K562 (cell line): ENCODE measurements around the gene ITPRIP. TPM values are rescaled to one million over a fixed set of nuclear protein-coding genes. Genes with fewer than 3 reads are reported as not detected.

Experiments
- ATAC-seq: fragments of 200-7000 bp; cut with Tn5 transposase; 3 replicates; pipeline ENCODE4 v1.9.1; 2020; ENCODE audit warnings: moderate library complexity
- BruUV-seq: library from RNA; stranded (reverse); fragments of 400-500 nt; replicated peaks from 2 replicates; lab custom pipeline; 2021; lab: Mats Ljungman, UMichigan
- CTCF ChIA-PET: fragments of 300-600 bp; formaldehyde crosslinking; extraction: SDS; loops from one replicate; lab custom pipeline; 2021; ENCODE audit warnings: low intra/inter-chr PET ratio; lab: Yijun Ruan, JAX
- POLR2A ChIA-PET: fragments of 300-600, 350-650 bp; sonication (Branson Sonifier 250); formaldehyde crosslinking; extraction: SDS; loops from one replicate; lab custom pipeline; 2021; ENCODE audit warnings: antibody characterized with exemption, inconsistent platforms; lab: Yijun Ruan, JAX
- DNase-seq, 4 experiments: peaks; one replicate each; pipeline versions ENCODE4 v3.0.0 to v3.0.0-alpha.2; 2011 to 2018; ENCODE audit warnings: low spot score in 3 of 4, mixed read lengths in 3 of 4; ENCODE audit errors: extremely low read depth in 1 of 4
- FAIRE-seq: peaks from 2 replicates; lab custom pipeline; 2011; peaks lifted over from hg19 to GRCh38; lab: Jason Lieb, UNC
- H2AFZ ChIP-seq: 2 replicates; pipeline ENCODE4 v1.6.0; 2011; ENCODE audit warnings: low read depth, low read length, control low read depth, inconsistent platforms
- H3K27ac ChIP-seq: fragments of 200-600 bp; 3 replicates; pipeline ENCODE4 v1.8.0; 2011; ENCODE audit warnings: low read depth, mild to moderate bottlenecking, control low read depth, inconsistent platforms, low read length, moderate library complexity, mixed read lengths; ENCODE audit errors: extremely low read depth
- H3K27me3 ChIP-seq, 2 experiments: fragments of 300-600 bp in 1 of 2; 2 replicates in 1 of 2; 3 replicates in 1 of 2; pipeline versions ENCODE4 v1.6.0 to v1.8.0; 2011; ENCODE audit warnings: inconsistent platforms in 2 of 2, low read length in 2 of 2, mild to moderate bottlenecking in 1 of 2, mixed read lengths in 1 of 2, moderate library complexity in 1 of 2; ENCODE audit not compliant: control insufficient read depth in 2 of 2, insufficient read depth in 2 of 2
- H3K36me3 ChIP-seq: fragments of 300-600 bp; 3 replicates; pipeline ENCODE4 v1.8.0; 2011; ENCODE audit warnings: mild to moderate bottlenecking, low read length, inconsistent platforms; ENCODE audit not compliant: control insufficient read depth, insufficient read depth
- H3K4me1 ChIP-seq, 2 experiments: fragments of 200-600 bp in 1 of 2; replicated peaks in 1 of 2; 2 replicates in 1 of 2; 3 replicates in 1 of 2; pipeline versions ENCODE4 v1.5.1 to v1.8.0; 2011; ENCODE audit warnings: inconsistent platforms in 2 of 2, low read length in 2 of 2, mild to moderate bottlenecking in 1 of 2, mixed read lengths in 1 of 2, moderate library complexity in 1 of 2; ENCODE audit not compliant: control insufficient read depth in 2 of 2, insufficient read depth in 2 of 2
- H3K4me2 ChIP-seq: 2 replicates; pipeline ENCODE4 v1.6.1; 2011; ENCODE audit warnings: low read length, control low read depth, inconsistent platforms, mixed read lengths; ENCODE audit not compliant: insufficient read depth
- H3K4me3 ChIP-seq: fragments of 200-600 bp; sonication (generic), shearing (Covaris generic); 2 replicates; pipeline ENCODE4 v1.5.1; 2016; ENCODE audit warnings: control low read depth, inconsistent platforms
- H3K79me2 ChIP-seq: fragments of 200-600 bp; 3 replicates; pipeline ENCODE4 v1.8.0; 2011; ENCODE audit warnings: low read length, inconsistent platforms; ENCODE audit not compliant: control insufficient read depth, insufficient read depth
- H3K9ac ChIP-seq, 2 experiments: 2 replicates each; pipeline versions ENCODE4 v1.6.0 to v1.6.1; 2011; ENCODE audit warnings: low read depth in 2 of 2, low read length in 2 of 2, control low read depth in 1 of 2, inconsistent platforms in 1 of 2, mild to moderate bottlenecking in 1 of 2, mixed read lengths in 1 of 2; ENCODE audit not compliant: insufficient read depth in 1 of 2
- H3K9me1 ChIP-seq: one replicate; pipeline ENCODE4 v1.6.0; 2011; ENCODE audit warnings: inconsistent platforms, mild to moderate bottlenecking, low read length, moderate library complexity; ENCODE audit not compliant: control insufficient read depth, insufficient read depth
- H3K9me3 ChIP-seq: replicated peaks from 2 replicates; pipeline ENCODE4 v1.5.1; 2011; ENCODE audit warnings: low read depth, low read length, inconsistent platforms; ENCODE audit not compliant: control insufficient read depth, insufficient read depth
- H4K20me1 ChIP-seq: replicated peaks from 2 replicates; pipeline ENCODE4 v1.6.1; 2011; ENCODE audit warnings: low read length, inconsistent platforms, mixed read lengths; ENCODE audit not compliant: control insufficient read depth, insufficient read depth
- CSDE1 ChIP-seq, 2 experiments: fragments of 450-650 bp; IDR thresholded peaks; 2 replicates each; pipeline ENCODE4 v1.6.1; 2016; ENCODE audit warnings: mild to moderate bottlenecking in 1 of 2
- PCBP1 ChIP-seq: fragments of 200-400 bp; formaldehyde crosslinking; IDR thresholded peaks from 2 replicates; pipeline ENCODE4 v1.6.1; 2018; ENCODE audit warnings: mild to moderate bottlenecking, low read depth, low read length; ENCODE audit not compliant: poor library complexity, severe bottlenecking
- PHB ChIP-seq: fragments of 250-450 bp; sonication (Bioruptor Pico); IDR thresholded peaks from 2 replicates; pipeline ENCODE4 v1.5.0; 2021
- TCF3 ChIP-seq: sonication (generic); formaldehyde crosslinking; IDR thresholded peaks from 2 replicates; pipeline ENCODE4 v1.4.0; 2020; ENCODE audit warnings: mild to moderate bottlenecking, missing genetic modification reagents
- ZNF668 ChIP-seq: fragments of 250-450 bp; sonication (Bioruptor Pico); IDR thresholded peaks from 2 replicates; pipeline ENCODE4 v1.8.0; 2022; ENCODE audit warnings: mild to moderate bottlenecking, inconsistent platforms
- WGBS: fragments of 100-300 bp; shearing (Covaris generic); methylation state at CpG from one replicate; pipeline ENCODE4 v1.1.6; 2016; ENCODE audit warnings: low coverage, mixed read lengths; ENCODE audit not compliant: insufficient coverage; ENCODE audit errors: missing lambda C conversion rate; 5-methylcytosine and 5-hydroxymethylcytosine counted together
- in situ Hi-C: fragments of 300-500 bp; cut with MboI; formaldehyde crosslinking; loops from 4 replicates; pipeline ENCODE4 v1.15.0; 2018; ENCODE audit warnings: inconsistent platforms, mixed read lengths
- intact Hi-C: fragments of 100-400 bp; cut with micrococcal nuclease; formaldehyde crosslinking; loops from 2 replicates; pipeline ENCODE4 v1.14.2; 2022
- polyA plus RNA-seq, 8 experiments: library from polyadenylated mRNA; depleted of rRNA in 4 of 8; stranded (reverse) in 5 of 8; unstranded in 3 of 8; fragments of >200 nt; fragmentation: Nextera tagmentation in 2 of 8; fragmentation: Illumina TruSeq in 1 of 8; extraction: Ambion mirVana in 2 of 8; extraction: Trizol in 1 of 8; gene quantifications; 2 replicates each; pipeline versions ENCODE4 v1.2.1 to v1.2.3, GENCODE V29; 2011 to 2014; ENCODE audit warnings: inconsistent platforms in 1 of 8, missing spikeins in 1 of 8
- total RNA-seq, 7 experiments: library from RNA; depleted of rRNA in 6 of 7; stranded (reverse); fragments of >200 nt in 6 of 7; fragmentation: Illumina TruSeq in 2 of 7; extraction: Trizol in 2 of 7; gene quantifications; 2 replicates each; pipeline versions ENCODE4 v1.2.1 to v1.2.3, GENCODE V29; 2011 to 2021; ENCODE audit warnings: low replicate concordance in 1 of 7
- TF ChIP-seq, protein P1 (sequence below): fragments of 150-350 bp; IDR thresholded peaks from 2 replicates; pipeline ENCODE4 v1.6.1; 2014; ENCODE audit warnings: low read depth, mild to moderate bottlenecking, low read length, borderline replicate concordance
- TF ChIP-seq, protein P2 (sequence below), 2 experiments: fragments of 450-650 bp; IDR thresholded peaks; 2 replicates each; pipeline ENCODE4 v1.6.1; 2018; ENCODE audit warnings: mild to moderate bottlenecking in 2 of 2, low read depth in 1 of 2; ENCODE audit not compliant: partially characterized antibody in 2 of 2

ITPRIP gene
- total and polyA plus RNA-seq, 9 of the 15 experiments (the other 6 are each of a cell fraction or from before 2014, with no cell fraction given) = 4.4 to 28.5 (median 10.9) TPM

- Histone ChIP-seq H3K27me3 (peaks cover 0 to 3% of the 10 kb centered on the region in 2 experiments; a peak in 1 of 5 replicates), H3K9me3 (no peaks in the 10 kb centered on the region), H4K20me1 (no peaks in the 10 kb centered on the region), H3K36me3 (no peaks in the 10 kb centered on the region), H3K4me3 (no peak overlapping the region), H3K9me1 (no peaks in the 10 kb centered on the region), H3K27ac (no peak overlapping the region), H3K79me2 (no peaks in the 10 kb centered on the region), H3K9ac (no peak overlapping the region), H3K4me2 (no peak overlapping the region), H3K4me1 (peaks cover 0 to 5% of the 10 kb centered on the region in 2 experiments; a peak in 2 of 5 replicates), H2AFZ (no peak overlapping the region)
- POLR2A ChIA-PET = no interaction called here
- BruUV-seq = no TSS peak
- CTCF ChIA-PET = no interaction called here
- intact Hi-C loops = no loop called here
- ATAC-seq (no peak), FAIRE-seq (no peak), DNase-seq (no peak)
- TF ChIP-seq ZNF668 (CRISPR knock-in tag) = no peak
- TF ChIP-seq, all 486 proteins: peak for 0
- in situ Hi-C loops = no loop called here
- WGBS = 24% methylated on average over 3 of the region's 3 CpGs
Observed at GRCh38 chr10:104279550-104280259, 58.6 kb downstream of the ITPRIP start.

GRCh38 chr10:104277785-104278184 is 60.5 kb downstream of the ITPRIP start:
- Histone ChIP-seq H3K27me3 (no peaks in the 10 kb centered on the region), H3K27ac (no peak overlapping the region), H4K20me1 (no peaks in the 10 kb centered on the region), H3K9me3 (no peaks in the 10 kb centered on the region), H3K79me2 (no peaks in the 10 kb centered on the region), H3K9me1 (no peaks in the 10 kb centered on the region), H3K4me3 (no peak overlapping the region), H3K4me1 (peaks cover 7 to 8% of the 10 kb centered on the region in 2 experiments), H3K4me2 (no peak overlapping the region), H3K36me3 (no peaks in the 10 kb centered on the region), H2AFZ (no peak overlapping the region), H3K9ac (no peak overlapping the region)
- ChIA-PET CTCF (no interaction called here), POLR2A (no interaction called here)
- DNase-seq = no peak
- no TSS peak for BruUV-seq
- intact Hi-C loops = no loop called here
- no peak for ATAC-seq
- WGBS = 16% methylated on average over 2 of the region's 2 CpGs
- in situ Hi-C loops = no loop called here
- no peak for FAIRE-seq
- TF ChIP-seq, protein P1, sequence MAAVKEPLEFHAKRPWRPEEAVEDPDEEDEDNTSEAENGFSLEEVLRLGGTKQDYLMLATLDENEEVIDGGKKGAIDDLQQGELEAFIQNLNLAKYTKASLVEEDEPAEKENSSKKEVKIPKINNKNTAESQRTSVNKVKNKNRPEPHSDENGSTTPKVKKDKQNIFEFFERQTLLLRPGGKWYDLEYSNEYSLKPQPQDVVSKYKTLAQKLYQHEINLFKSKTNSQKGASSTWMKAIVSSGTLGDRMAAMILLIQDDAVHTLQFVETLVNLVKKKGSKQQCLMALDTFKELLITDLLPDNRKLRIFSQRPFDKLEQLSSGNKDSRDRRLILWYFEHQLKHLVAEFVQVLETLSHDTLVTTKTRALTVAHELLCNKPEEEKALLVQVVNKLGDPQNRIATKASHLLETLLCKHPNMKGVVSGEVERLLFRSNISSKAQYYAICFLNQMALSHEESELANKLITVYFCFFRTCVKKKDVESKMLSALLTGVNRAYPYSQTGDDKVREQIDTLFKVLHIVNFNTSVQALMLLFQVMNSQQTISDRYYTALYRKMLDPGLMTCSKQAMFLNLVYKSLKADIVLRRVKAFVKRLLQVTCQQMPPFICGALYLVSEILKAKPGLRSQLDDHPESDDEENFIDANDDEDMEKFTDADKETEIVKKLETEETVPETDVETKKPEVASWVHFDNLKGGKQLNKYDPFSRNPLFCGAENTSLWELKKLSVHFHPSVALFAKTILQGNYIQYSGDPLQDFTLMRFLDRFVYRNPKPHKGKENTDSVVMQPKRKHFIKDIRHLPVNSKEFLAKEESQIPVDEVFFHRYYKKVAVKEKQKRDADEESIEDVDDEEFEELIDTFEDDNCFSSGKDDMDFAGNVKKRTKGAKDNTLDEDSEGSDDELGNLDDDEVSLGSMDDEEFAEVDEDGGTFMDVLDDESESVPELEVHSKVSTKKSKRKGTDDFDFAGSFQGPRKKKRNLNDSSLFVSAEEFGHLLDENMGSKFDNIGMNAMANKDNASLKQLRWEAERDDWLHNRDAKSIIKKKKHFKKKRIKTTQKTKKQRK = no peak
- TF ChIP-seq CSDE1 (IDR thresholded peaks at IDR 0.05) = no peak
- TF ChIP-seq PCBP1 = no peak
- TF ChIP-seq, protein P2, sequence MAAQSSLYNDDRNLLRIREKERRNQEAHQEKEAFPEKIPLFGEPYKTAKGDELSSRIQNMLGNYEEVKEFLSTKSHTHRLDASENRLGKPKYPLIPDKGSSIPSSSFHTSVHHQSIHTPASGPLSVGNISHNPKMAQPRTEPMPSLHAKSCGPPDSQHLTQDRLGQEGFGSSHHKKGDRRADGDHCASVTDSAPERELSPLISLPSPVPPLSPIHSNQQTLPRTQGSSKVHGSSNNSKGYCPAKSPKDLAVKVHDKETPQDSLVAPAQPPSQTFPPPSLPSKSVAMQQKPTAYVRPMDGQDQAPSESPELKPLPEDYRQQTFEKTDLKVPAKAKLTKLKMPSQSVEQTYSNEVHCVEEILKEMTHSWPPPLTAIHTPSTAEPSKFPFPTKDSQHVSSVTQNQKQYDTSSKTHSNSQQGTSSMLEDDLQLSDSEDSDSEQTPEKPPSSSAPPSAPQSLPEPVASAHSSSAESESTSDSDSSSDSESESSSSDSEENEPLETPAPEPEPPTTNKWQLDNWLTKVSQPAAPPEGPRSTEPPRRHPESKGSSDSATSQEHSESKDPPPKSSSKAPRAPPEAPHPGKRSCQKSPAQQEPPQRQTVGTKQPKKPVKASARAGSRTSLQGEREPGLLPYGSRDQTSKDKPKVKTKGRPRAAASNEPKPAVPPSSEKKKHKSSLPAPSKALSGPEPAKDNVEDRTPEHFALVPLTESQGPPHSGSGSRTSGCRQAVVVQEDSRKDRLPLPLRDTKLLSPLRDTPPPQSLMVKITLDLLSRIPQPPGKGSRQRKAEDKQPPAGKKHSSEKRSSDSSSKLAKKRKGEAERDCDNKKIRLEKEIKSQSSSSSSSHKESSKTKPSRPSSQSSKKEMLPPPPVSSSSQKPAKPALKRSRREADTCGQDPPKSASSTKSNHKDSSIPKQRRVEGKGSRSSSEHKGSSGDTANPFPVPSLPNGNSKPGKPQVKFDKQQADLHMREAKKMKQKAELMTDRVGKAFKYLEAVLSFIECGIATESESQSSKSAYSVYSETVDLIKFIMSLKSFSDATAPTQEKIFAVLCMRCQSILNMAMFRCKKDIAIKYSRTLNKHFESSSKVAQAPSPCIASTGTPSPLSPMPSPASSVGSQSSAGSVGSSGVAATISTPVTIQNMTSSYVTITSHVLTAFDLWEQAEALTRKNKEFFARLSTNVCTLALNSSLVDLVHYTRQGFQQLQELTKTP (IDR thresholded peaks at IDR 0.05; ENCODE audit: low read depth in 1 of 2, partially characterized antibody in 2 of 2) = no peak
- TF ChIP-seq TCF3 = no peak
- TF ChIP-seq PHB = no peak
